Neural cell (in vitro differentiated cells): ENCODE data around the gene COL6A2.

Experiments used
- EP300 ChIP-seq: fragments of 450-650 bp; conservative IDR thresholded peaks from 2 replicates; pipeline ENCODE4 v1.6.1; 2014; ENCODE audit warnings: antibody characterized with exemption, mild to moderate bottlenecking, moderate library complexity; ENCODE audit not compliant: poor library complexity, severe bottlenecking
- EZH2 ChIP-seq: fragments of 200-600, 300-800 bp; shearing (Covaris generic), sonication (generic); IDR thresholded peaks from 2 replicates; pipeline ENCODE4 v1.6.1; 2014; ENCODE audit warnings: antibody characterized with exemption, low read length, borderline replicate concordance, mild to moderate bottlenecking; ENCODE audit not compliant: insufficient read depth, poor library complexity, severe bottlenecking
- MXI1 ChIP-seq: fragments of 450-650 bp; conservative IDR thresholded peaks from 2 replicates; pipeline ENCODE4 v1.6.1; 2014; ENCODE audit warnings: antibody characterized with exemption, mild to moderate bottlenecking; ENCODE audit not compliant: poor library complexity, severe bottlenecking
- POLR2AphosphoS5 ChIP-seq: IDR thresholded peaks from 2 replicates; pipeline ENCODE4 v1.6.1; 2012
- TAF1 ChIP-seq: IDR thresholded peaks from 2 replicates; pipeline ENCODE4 v1.6.1; 2012; ENCODE audit warnings: low read depth
- TF ChIP-seq, protein P1 (sequence below): fragments of 450-650 bp; IDR thresholded peaks from 2 replicates; pipeline ENCODE4 v1.5.1; 2014; ENCODE audit warnings: antibody characterized with exemption, mild to moderate bottlenecking, moderate library complexity; ENCODE audit not compliant: poor library complexity, severe bottlenecking

GRCh38 chr21:46082713-46082962, 15.3 kb upstream of the COL6A2 start:
- TF ChIP-seq EZH2 (no peak), EP300 (no peak), POLR2AphosphoS5 (no peak), TAF1 (no peak), MXI1 (no peak)
- TF ChIP-seq, protein P1, sequence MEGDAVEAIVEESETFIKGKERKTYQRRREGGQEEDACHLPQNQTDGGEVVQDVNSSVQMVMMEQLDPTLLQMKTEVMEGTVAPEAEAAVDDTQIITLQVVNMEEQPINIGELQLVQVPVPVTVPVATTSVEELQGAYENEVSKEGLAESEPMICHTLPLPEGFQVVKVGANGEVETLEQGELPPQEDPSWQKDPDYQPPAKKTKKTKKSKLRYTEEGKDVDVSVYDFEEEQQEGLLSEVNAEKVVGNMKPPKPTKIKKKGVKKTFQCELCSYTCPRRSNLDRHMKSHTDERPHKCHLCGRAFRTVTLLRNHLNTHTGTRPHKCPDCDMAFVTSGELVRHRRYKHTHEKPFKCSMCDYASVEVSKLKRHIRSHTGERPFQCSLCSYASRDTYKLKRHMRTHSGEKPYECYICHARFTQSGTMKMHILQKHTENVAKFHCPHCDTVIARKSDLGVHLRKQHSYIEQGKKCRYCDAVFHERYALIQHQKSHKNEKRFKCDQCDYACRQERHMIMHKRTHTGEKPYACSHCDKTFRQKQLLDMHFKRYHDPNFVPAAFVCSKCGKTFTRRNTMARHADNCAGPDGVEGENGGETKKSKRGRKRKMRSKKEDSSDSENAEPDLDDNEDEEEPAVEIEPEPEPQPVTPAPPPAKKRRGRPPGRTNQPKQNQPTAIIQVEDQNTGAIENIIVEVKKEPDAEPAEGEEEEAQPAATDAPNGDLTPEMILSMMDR = no peak
